ENCODE results near the gene RHEX.

The RHEX gene

GRCh38 chr1:206098242-206098919 lies 45.4 kb downstream of the RHEX start:
- no peak overlapping the region for H3K27ac ChIP-seq
- H3K4me3 ChIP-seq, result no peak overlapping the region
- no peaks in the 10 kb centered on the region for H3K4me1 ChIP-seq
- peaks cover 0 to 10% of the 10 kb centered on the region in 2 donors for H3K27me3 ChIP-seq
- intact Hi-C loops (cut with DNase I; ENCODE audit: low total_unique reads), result no loop called here
- TF ChIP-seq CTCF (IDR thresholded peaks at IDR 0.05), result no peak
- H3K9me3 ChIP-seq, result no peaks in the 10 kb centered on the region
- H3K36me3 ChIP-seq, result no peaks in the 10 kb centered on the region
- no peak for DNase-seq

- no peaks in the 10 kb centered on the region for H3K36me3 ChIP-seq
- TF ChIP-seq CTCF (IDR thresholded peaks at IDR 0.05), result no peak
Measured at GRCh38 chr1:206100226-206100815, 47.3 kb downstream of the RHEX start.

GRCh38 chr1:206101351-206102045 lies 48.5 kb downstream of the RHEX start:
- intact Hi-C loops (cut with DNase I; ENCODE audit: low total_unique reads), result no loop called here
- no peak for DNase-seq
- Histone ChIP-seq H3K4me1 (peaks cover 0 to 5% (median 0%) of the 10 kb centered on the region in 4 donors), H3K27ac (no peak overlapping the region), H3K27me3 (peaks cover 0 to 3% of the 10 kb centered on the region in 2 donors), H3K9me3 (no peaks in the 10 kb centered on the region), H3K4me3 (no peak overlapping the region), H3K36me3 (no peaks in the 10 kb centered on the region)
- TF ChIP-seq CTCF (IDR thresholded peaks at IDR 0.05), result no peak

More at GRCh38 chr1:206100226-206100815, 47.3 kb downstream of the RHEX start:
- H3K9me3 ChIP-seq, result no peaks in the 10 kb centered on the region
- DNase-seq, result peak in 1 of 2 donors; percentile 10
- intact Hi-C loops (cut with DNase I; ENCODE audit: low total_unique reads), result no loop called here
- H3K4me3 ChIP-seq, result no peak overlapping the region
- H3K27ac ChIP-seq, result no peak overlapping the region
- H3K4me1 ChIP-seq, result no peaks in the 10 kb centered on the region
- H3K27me3 ChIP-seq, result peaks cover 0 to 5% of the 10 kb centered on the region in 2 donors

- Histone ChIP-seq H3K36me3 (no peaks in the 10 kb centered on the region), H3K27ac (no peak overlapping the region), H3K4me1 (peaks cover 0 to 5% (median 0%) of the 10 kb centered on the region in 4 donors), H3K4me3 (no peak overlapping the region), H3K9me3 (no peaks in the 10 kb centered on the region), H3K27me3 (no peaks in the 10 kb centered on the region)
- DNase-seq, result no peak
- intact Hi-C loops (cut with DNase I; ENCODE audit: low total_unique reads), result no loop called here
- no peak for TF ChIP-seq CTCF (IDR thresholded peaks at IDR 0.05)
Measured at GRCh38 chr1:206102292-206102936, 49.4 kb downstream of the RHEX start.

GRCh38 chr1:206103979-206104378 lies 51.0 kb downstream of the RHEX start:
- Histone ChIP-seq H3K27ac (no peak overlapping the region), H3K4me1 (peaks cover 0 to 5% (median 0%) of the 10 kb centered on the region in 4 donors), H3K36me3 (no peaks in the 10 kb centered on the region), H3K9me3 (no peaks in the 10 kb centered on the region), H3K27me3 (no peaks in the 10 kb centered on the region), H3K4me3 (no peak overlapping the region)
- intact Hi-C loops (cut with DNase I; ENCODE audit: low total_unique reads), result no loop called here
- TF ChIP-seq CTCF (IDR thresholded peaks at IDR 0.05), result no peak
- no peak for DNase-seq

All from tibial artery (tissue), 4 donors.